HG03460 (cell line): Measurements from ENCODE around the gene MAP4K4.

Experiments used
- ATAC-seq: cut with Tn5 transposase; IDR thresholded peaks from one replicate; pipeline ENCODE4 v1.9.1; 2021; ENCODE audit not compliant: unreplicated experiment

MAP4K4 gene

DNA sequence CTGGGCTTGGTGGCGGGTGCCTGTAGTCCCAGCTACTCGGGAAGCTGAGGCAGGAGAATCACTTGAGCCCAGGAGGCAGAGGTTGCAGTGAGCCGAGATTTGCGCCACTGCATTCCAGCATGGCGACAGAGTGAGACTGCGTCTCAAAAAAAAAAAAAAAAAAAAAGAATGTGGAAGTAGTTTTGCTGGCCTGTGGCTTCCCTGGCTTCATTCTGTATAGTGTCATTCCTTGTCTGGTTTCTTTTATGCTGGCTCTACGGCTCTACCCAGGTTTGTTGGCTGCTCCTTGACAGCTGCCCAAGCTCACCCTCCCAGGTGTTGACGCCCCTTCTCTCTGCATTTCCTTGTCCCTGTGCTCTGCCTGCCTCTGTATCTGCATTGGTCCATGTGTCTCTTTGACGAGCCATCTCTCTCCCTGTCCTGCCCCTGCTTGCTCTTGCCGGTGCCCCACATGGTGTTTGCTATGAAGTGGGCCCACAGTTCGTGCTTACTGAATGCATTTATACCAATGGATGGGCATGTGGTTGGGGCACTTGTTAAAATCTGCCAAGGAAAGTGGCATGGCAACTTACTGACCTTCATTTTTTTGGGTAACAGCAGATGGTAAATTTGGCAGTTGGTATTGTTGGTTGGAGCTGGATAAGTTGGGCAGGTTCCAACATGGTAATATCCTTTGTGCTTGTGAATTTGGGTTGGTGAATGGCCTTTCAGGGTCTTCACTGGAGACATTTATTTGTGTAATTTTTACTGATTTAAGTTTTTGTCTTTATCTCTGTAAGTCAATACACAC, 113.9 kb downstream of the MAP4K4 start:
- ATAC-seq: no peak

DNA sequence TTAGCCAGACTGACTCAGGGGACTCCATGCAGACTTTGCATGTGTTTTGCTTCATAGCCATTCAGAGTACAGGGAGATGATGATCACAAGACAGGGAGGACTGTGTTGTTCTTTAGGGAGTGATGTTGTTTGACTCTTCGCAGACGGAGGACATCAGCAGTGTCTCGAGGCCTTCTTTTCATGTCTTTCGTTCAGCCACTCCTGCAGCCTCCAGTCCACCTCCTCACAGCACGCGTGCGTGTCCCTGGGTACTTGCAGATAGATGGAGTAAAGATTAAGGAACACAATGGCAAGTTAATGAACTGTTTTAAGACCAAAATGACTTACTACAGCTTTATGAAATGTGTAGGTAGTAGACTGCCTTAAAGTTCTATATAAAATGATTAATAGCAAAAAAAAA, 114.7 kb downstream of the MAP4K4 start:
- no peak for ATAC-seq

DNA sequence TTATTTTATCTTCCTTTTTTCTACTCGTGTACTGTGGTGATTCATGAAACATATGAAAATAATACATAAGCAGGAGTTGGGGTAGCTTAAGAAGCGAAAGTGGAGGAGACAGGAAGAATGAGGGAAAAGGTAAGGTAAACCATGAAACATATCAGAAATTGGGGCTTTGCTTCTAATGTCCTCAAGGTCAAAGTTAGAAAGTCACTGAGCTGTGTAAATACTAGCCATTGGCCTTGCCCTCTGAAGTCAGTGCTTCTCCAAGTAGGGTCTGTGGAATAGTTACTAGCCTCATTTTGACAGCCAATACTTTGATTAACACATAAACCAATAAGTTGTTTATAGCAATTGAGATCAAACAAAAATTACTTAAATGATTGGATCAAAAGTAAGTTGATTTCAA, 117.2 kb downstream of the MAP4K4 start:
- ATAC-seq: no peak

DNA sequence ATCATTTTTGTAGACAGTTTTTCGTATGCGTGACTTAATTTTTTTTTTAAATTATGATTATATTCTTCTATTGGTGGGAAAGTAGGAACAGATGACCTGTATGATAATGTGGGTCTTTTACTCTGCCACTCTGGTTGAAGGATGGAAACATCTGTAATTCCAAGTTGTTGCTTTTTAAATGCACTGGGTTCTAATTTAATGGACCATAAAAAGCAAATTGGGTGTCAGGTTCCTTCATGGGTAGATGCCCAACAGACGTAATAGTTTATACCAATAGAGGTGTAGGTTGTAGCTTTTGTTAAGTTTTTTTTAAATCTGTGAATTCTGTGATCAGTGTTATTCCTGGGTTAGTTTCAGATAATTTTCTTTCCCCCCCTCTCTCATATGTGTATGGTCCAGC, 117.6 kb downstream of the MAP4K4 start:
- ATAC-seq: no peak

DNA sequence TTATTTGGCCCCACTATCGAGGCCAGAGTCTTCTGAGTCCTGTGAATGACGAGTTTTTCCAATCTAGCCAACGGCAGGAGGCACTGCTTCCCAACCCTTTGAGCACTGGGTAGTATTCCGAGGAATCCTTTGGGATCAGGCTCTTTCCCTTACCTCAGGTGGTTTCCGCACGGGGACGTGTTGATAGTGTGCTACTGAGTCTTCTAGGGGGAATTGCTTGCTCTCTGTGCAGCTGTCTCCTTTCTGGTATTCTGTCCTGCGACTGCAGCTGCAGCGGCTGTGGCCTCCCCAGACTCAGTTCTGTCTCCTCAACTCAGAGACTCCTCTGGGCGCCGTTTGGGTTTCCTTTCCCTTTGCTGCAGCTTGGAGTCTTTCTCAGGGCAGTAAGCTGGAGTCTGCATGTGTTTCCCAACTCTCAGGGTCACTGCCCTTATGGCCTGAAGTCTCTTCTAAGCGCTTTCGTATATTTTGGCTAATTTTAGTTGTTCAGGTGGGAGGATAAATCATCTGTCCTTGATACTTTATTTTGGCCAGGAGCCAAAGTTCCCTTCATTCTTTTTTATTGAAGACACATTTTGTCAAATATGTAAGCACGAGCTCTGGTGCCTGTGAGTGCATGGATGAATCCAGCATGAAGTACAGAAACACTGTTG, 118.4 kb downstream of the MAP4K4 start:
- ATAC-seq: no peak

DNA sequence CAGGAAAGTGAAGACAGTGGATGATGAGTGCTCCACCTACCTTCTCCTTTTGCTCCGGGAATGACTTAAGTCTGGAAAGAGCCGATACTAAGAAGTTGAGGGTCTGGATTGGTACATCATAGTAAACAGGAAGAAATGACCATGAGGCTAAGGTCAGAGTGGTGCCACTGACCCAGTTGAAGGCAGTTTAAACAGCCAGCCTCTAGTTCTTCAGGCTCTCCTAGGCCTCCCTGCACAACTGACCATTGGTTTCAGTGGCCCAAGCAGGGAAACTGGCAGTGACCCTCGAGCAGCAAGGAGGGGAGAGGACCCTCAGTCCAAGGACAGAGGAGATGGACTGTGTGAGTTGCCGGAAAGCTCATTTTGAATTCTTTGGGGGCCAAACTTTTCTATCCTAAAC, 119.1 kb downstream of the MAP4K4 start:
- no peak for ATAC-seq

DNA sequence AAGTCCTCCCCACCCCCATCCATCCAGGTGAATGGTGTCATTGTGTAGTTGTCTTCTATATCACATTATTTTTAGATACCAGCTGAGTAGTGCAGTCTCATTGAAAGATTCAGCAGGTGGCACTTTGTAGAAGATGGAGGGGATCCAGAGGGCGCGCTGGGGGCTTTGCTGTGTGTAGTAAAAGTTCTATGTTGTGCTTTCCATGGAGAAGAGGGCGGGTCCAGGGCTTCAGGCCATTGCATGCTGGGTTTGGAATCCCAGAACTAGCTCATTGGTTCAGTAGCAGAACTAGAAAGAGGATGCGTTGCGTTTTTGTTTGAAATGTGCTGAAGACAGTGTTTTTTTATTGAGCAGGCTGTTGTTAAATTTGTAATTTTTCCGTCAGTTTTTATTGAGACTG, 120.0 kb downstream of the MAP4K4 start:
- no peak for ATAC-seq

DNA sequence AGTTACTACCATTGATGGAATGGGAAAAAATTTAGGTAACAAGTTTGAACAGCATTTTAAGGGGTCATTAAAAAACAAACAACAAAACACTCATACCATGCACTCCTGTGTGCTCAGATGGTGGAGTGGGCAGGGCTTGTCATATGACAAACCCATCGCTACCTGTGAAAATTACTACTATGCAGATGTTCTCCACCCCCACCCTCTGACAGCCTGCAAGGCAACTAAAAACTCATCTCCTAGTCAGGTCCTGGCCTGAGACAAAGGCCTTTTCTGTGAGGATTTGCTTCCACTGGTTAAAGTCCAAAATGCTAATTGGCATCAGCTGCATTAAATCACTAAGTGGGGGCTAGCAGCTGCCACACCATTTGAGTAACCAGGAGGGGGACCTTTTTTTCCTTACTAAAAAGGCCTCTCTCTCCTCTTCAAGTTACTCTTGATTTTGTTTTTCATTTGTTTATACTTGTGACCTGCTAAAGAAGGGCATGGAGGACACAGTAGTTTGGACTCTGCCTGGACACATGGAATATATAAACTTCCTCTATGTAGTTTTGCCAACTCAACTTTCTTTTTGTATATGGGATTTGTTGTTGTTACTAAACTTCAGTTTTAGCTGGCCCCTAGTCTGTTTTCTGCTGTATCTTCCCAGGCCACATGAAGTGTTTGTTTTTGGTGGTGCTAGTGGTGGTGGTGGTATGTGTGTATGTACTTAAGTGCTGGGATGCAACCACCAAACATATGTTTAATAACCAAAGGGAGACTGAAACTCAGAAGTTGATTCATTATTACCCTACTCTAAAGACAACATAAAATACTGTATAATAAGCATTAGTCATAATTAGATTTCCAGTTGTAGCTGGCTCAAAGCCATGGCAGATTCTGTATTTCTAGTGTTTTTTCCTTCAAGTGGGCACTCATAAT, 121.3 kb downstream of the MAP4K4 start:
- no peak for ATAC-seq

DNA sequence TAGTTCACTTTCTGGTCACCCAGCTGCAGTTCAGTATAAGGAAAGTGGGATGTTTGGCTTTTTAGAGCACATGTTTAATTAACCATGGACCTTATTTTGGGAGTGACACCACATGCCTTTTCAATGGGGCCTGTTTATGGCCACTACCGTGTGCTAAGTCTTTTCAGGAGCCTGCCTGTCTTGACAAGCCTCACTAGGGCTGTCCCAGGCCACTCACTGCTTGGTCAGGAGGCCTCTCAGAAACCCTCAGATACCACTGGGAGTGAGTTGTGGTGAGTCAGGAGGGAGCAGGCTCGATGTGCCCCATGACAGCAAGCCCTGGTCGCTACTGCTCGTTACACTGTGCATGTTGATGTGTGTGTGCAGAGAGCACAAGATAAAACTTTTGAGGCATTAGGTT, 123.0 kb downstream of the MAP4K4 start:
- ATAC-seq: no peak

DNA sequence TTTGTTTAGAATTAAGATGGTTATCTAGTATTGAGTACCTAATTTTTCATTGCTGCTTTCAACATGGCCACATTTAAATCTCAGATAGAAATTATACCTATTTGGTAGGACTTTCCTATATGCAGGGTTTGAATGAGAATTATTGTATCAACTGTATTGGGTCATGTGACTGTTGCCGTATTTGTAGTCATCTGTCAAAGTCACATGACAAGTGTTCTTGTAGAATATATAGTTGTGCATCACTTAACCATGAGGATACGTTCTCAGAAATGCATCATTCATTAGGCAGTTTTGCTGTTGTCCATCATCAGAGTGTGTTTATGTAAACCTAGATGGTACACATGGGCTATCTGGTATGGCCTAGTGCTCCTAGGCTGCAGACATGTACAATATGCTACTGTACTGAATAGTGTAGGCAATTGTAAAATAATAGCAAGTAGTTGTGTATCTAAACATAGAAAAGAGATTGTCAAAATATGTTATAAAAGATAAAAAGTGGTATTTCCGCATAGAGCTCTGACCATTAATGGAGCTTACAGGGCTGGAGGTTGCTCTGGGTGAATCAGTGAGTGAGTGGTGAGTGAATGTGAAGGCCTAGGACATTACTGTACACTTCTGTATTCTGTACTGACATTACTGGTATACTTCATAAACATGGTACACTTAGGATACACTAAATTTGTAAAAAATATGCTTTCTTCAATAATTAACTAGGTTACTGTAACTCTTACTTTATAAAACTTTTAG, 123.7 kb downstream of the MAP4K4 start:
- no peak for ATAC-seq

DNA sequence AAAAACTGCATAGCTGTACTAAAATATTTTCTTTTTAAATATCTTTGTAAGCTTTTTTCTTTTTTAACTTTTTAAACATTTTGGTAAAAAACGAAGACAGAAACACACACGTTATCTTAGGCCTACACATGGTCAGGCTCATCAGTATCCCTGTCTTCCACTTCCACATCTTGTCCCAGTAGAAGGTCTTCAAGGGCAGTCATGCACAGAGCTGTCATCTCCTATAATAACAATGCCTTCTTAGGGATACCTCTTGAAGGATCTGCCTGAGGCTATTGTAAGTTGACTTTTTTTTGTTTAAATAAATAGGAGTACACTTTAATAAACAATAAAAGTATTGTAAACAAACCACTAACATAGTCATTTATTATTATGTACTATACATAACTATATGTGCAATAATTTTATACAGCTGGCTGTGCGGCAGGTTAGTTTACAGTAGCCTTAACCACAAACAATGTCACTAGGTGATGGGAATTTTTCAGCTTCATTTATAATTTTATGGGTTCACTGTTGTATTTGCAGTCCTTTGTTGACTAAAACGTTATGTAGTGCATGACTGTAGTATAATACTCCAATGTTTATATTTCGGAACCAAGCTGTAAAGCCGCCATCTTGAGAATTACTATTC, 124.4 kb downstream of the MAP4K4 start:
- ATAC-seq: no peak

DNA sequence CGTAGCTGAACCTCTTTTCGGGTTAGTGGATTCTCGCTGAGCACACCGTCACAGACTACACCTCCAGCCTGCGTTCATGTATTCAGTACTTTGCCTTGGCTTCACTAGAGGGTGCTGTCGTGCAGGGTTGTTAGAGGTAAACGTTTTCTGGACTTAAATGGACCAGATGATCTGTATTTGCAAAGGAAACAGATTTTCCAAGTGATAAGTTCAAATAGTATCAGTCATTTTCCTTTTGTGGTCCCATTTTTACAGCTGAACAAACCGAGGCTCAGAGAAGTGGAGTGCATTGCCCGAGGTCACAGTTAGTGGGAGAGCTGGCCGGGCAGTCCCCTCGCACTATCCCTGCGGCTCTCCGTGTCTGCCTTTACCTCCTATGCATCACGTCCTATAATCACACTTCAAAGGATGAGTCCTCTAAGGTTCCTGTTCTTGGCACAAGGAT, 125.9 kb downstream of the MAP4K4 start:
- no peak for ATAC-seq

DNA sequence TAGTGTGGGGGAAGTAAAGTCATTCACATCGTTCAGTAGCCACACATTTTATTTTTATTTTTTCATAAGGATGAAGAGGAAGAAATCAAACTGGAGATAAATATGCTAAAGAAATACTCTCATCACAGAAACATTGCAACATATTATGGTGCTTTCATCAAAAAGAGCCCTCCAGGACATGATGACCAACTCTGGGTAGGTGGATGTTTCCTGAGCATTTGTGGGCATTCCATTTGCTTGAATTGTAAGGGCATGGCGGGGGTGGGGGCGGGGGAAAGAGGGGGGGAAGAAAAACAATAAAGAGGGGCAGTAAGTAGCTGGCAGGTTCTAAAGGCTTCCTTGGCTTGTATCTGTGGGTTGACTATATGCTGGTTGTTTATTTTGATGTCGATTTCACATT, 126.4 kb downstream of the MAP4K4 start:
- no peak for ATAC-seq

DNA sequence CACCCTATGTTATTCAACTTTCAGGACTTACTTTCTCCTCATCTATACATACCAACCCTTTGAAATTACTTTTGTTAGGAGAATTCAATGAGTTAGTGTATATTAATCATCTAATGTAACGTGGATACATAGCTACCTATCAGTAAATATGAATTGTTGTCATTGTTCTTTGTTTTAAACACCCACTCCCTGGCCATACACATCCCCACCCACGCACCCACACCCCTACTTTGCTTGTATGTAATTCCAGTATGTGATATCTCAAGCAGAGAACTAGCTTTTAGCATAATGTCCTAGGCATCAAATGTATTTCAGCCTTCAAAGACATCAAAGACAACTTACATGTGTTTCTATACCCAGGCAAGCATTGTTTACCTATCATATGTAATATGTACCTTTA, 129.2 kb downstream of the MAP4K4 start:
- ATAC-seq: no peak

DNA sequence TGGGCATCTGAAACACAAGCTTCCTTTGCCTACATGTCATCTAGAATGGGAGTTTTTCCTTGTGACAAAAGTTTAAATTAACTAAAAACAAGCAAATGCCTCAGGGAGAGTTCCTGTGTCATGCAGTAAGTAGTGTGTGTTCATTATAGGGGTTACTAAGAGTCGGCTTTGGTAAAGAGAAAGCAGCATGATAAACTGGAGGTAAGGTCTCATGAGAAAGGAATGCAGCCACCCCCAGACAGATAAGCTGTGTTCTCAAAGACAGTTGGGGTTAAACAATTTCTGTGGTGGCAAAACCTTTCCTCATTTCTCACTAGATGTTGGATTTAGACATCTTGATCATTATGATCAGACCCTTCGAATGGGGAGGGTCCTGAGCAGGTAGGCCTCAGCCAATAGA, 129.7 kb downstream of the MAP4K4 start:
- ATAC-seq: no peak

DNA sequence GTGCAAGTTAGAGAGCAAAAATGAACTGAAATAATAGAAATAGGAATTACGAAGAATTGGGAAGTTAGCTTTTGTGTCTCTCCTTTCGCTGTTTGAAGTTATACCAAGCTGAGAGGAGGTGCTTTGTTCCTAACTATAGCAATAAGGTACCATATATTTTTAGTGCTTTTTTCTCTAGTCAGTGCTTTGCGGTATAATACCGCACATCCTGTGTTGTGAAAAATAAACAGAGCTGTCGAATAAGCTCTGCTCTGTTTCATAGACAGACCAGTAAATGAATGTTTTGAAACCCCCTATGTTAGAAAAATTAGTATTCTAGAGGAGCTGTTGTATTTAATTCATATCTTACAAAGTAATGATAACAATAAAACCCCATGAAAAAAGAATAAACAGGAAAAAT, 130.8 kb downstream of the MAP4K4 start:
- no peak for ATAC-seq

DNA sequence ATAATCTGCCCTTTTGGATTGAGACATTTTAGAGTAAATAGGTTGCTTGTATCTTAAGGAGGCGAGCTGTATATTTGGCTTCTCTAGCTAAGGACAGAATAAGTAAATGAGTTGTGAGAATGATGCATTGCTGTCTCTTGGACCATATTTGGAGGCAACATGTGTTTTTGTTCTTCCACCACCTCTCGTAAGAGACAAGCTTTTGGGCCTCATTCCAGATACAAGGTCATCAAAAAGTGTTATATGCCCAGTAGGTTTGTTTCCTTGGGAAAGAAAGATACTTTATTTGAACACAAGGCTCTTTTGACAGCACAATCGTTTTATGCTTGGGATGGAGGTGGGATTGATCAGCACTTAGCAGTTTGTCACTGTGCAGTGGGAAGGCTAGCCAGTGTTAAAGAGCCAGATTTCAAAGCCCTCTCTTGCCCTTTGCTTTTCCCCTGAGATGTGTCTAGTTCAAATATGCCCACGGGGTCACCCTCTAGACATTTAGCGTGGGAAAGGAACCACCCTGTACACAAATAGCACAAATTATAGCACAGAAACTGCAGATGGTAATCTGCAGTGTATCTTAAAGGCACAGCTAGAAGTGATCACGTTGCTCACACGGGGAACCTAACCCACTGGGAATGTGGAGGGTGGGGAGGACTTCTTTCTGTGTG, 131.3 kb downstream of the MAP4K4 start:
- no peak for ATAC-seq

DNA sequence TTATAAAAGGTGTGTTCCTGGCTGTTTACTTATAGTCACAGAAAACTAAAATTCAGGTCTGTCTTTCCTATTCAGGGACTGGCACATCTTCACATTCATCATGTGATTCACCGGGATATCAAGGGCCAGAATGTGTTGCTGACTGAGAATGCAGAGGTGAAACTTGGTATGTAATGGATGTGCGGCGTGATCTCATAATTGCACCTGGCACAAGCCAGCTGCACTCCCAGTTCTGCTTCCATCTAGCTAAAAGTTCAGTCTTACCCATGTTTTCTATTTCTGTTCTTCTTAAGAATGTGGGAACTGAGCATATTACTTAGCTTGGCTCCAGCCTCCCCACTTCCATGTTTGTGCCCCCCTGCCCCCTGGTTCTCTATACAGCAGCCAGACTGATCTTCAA, 131.9 kb downstream of the MAP4K4 start:
- no peak for ATAC-seq

DNA sequence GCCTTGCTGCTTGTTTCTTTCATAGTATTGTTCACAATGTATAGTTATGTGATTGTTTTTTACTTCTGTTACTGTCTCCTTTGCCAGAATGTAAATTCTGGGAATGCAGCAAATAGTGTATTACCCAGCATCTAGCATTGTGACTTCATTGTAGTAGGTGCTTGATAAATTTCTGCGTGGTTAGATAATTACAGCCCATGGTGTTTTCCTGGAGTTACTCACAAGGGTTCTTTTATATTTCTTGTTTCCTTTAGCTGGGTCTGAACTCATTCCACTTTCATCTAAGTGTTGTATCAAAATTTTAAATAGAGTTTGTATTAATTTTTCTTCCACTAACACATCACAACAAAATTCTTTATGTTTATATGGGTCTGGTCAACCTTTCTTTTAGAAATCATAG, 132.6 kb downstream of the MAP4K4 start:
- no peak for ATAC-seq

DNA sequence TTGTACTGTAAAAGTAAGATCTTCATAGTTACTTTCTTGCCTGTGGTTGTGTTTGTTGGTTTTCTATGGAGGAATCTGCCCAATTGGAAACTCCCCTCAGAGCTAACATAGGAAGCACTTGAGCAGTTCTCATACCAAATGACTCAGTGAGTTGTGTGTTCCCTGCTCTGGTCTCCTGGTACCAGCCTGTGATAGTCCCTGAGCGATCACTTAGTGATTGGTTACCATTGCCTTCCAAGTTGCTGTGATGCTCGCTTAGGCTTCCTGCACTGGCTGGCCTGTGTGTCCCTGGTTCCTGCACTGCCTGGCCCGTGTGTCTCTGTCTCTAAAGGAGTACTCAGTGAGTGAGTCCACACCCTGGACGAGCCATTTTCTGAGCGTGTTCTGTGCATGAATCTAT, 133.0 kb downstream of the MAP4K4 start:
- no peak for ATAC-seq
